Measurements from ENCODE around the gene CDK1. TPM values are rescaled to one million over a fixed set of nuclear protein-coding genes. Genes with fewer than 3 reads are reported as not detected.

CDK1 gene
- total and polyA plus RNA-seq, 2 of the 8 experiments (the other 6 are each of a cell fraction or from before 2014, with no cell fraction given), result 29.4 to 111 TPM

- H3K18ac ChIP-seq (ENCODE audit: extremely low read depth, low read length), result no peak overlapping the region
- H3K4ac ChIP-seq (replicated peaks; ENCODE audit: insufficient read length, low read depth, low read length), result no peak overlapping the region
- no peak overlapping the region for H4K91ac ChIP-seq (replicated peaks; ENCODE audit: insufficient read length, low read length)
- DNase-seq (ENCODE audit: low read depth in 1 of 2, low spot score in 2 of 2), result no peak
- H3K27me3 ChIP-seq (replicated peaks in 1 of 4; ENCODE audit: control insufficient read depth in 3 of 4, extremely low read depth in 1 of 4, insufficient read depth in 3 of 4, low read length in 3 of 4), result no peaks in the 10 kb centered on the region
- H3K27ac ChIP-seq (ENCODE audit: low read depth, low read length), result no peak overlapping the region
- H2BK5ac ChIP-seq (ENCODE audit: low read depth, low read length), result no peak overlapping the region
- H3K9ac ChIP-seq (replicated peaks in 1 of 4; ENCODE audit: extremely low read depth in 1 of 4, low read depth in 3 of 4, low read length in 3 of 4), result no peak overlapping the region
- H3K36me3 ChIP-seq (ENCODE audit: control insufficient read depth in 2 of 4, insufficient read depth in 4 of 4, low read length in 3 of 4), result no peaks in the 10 kb centered on the region
- no peak overlapping the region for H2AK5ac ChIP-seq (ENCODE audit: low read depth, low read length)
- no peak overlapping the region for H3K56ac ChIP-seq (replicated peaks; ENCODE audit: insufficient read length, low read depth, low read length)
- H2AFZ ChIP-seq (ENCODE audit: low read length), result no peak overlapping the region
- H3K4me1 ChIP-seq (replicated peaks in 1 of 4; ENCODE audit: control insufficient read depth in 3 of 4, insufficient read depth in 4 of 4, low read length in 3 of 4), result peaks cover 0 to 5% (median 2%) of the 10 kb centered on the region in 4 experiments; a peak in 4 of 7 replicates
- no peak for FAIRE-seq
- no peaks in the 10 kb centered on the region for H3K79me2 ChIP-seq (ENCODE audit: control insufficient read depth in 1 of 2, insufficient read depth in 2 of 2, low read length in 2 of 2)
- CTCF ChIA-PET (ENCODE audit: partially characterized antibody), result interaction anchor here (0.8 kb wide), 1 partner anchor 15 kb away, joined by 3 read pairs; no protein-coding TSS in a partner anchor
- POLR2A ChIA-PET (ENCODE audit: partially characterized antibody), result no interaction called here
- H2BK15ac ChIP-seq (ENCODE audit: low read length), result no peak overlapping the region
- no peak overlapping the region for H3K4me2 ChIP-seq (ENCODE audit: insufficient read depth in 1 of 2, low read depth in 2 of 2, low read length in 2 of 2)
- no peak overlapping the region for H2BK120ac ChIP-seq (replicated peaks; ENCODE audit: low read depth, low read length)
- no peak overlapping the region for H3K4me3 ChIP-seq (ENCODE audit: extremely low read depth in 1 of 4, insufficient read depth in 2 of 4, low read depth in 3 of 4, low read length in 4 of 4)
- H2BK12ac ChIP-seq (ENCODE audit: low read depth, low read length), result no peak overlapping the region
- no peaks in the 10 kb centered on the region for H4K20me1 ChIP-seq (replicated peaks in 1 of 2; ENCODE audit: control insufficient read depth in 1 of 2, insufficient read depth in 2 of 2, low read length in 2 of 2)
- H4K8ac ChIP-seq (ENCODE audit: extremely low read depth, insufficient read depth, low read length), result no peak overlapping the region
- WGBS, 2 experiments (ENCODE audit: extremely low coverage in 1 of 2, insufficient coverage in 1 of 2, insufficient read length in 1 of 2, insufficient replicate concordance in 2 of 2, low coverage in 1 of 2, low lambda C conversion rate in 2 of 2, missing lambda C conversion rate in 1 of 2), result 87% methylated on average over 5 of the region's 5 CpGs; no CpG with 5 or more reads in 1 of the 2 experiments
- H2BK20ac ChIP-seq (ENCODE audit: low read length), result no peak overlapping the region
- H3K9me3 ChIP-seq (ENCODE audit: insufficient read depth in 2 of 2, low read depth in 1 of 2, low read length in 1 of 2), result no peaks in the 10 kb centered on the region; a peak in 1 of 4 replicates
- H3K23ac ChIP-seq (ENCODE audit: insufficient read length), result no peak overlapping the region
- H4K5ac ChIP-seq (ENCODE audit: insufficient read length, low read depth, low read length), result no peak overlapping the region
- H3K14ac ChIP-seq (ENCODE audit: insufficient read length), result no peak overlapping the region
- H3K79me1 ChIP-seq (ENCODE audit: low read depth, low read length), result no peaks in the 10 kb centered on the region
- no peaks in the 10 kb centered on the region for H3K23me2 ChIP-seq (ENCODE audit: low read depth, low read length)
- no peak for TF ChIP-seq NANOG (IDR thresholded peaks at IDR 0.05; ENCODE audit: insufficient read depth, low read depth, low read length, poor library complexity, severe bottlenecking)
- TF ChIP-seq BACH1 (IDR thresholded peaks at IDR 0.05; ENCODE audit: low read length), result no peak
Measured at GRCh38 chr10:60753817-60754216, 24.5 kb upstream of the CDK1 start.

Data from H1 (cell line).